Fibroblast of the aortic adventitia (primary cell): Measurements from ENCODE around the gene ATP5F1B. TPM values are rescaled to one million over a fixed set of nuclear protein-coding genes. Genes with fewer than 3 reads are reported as not detected.
A peak's percentile ranks its signal among the peaks of the same experiment; 100 is the strongest.

Source experiments
- DNase-seq: peaks from one replicate; pipeline ENCODE4 v3.0.0-alpha.2; 2010; ENCODE audit warnings: low read depth
- H3K4me3 ChIP-seq: 2 replicates; pipeline ENCODE4 v1.5.1; 2011; ENCODE audit warnings: low read depth, mild to moderate bottlenecking, control low read depth, low read length, moderate library complexity
- CTCF ChIP-seq: IDR thresholded peaks from 2 replicates; pipeline ENCODE4 v1.5.1; 2011; ENCODE audit warnings: mild to moderate bottlenecking, low read length, control low read depth, inconsistent platforms; ENCODE audit not compliant: insufficient read depth
- small RNA-seq: library from RNA; depleted of rRNA; stranded (forward); fragments of <200 nt; gene quantifications from one replicate; pipeline ENCODE3, GENCODE V24; 2012
- total RNA-seq: library from RNA; depleted of rRNA; stranded (reverse); fragments of >200 nt; gene quantifications from 2 replicates; pipeline ENCODE4 v1.2.3, GENCODE V29; 2012; ENCODE audit warnings: low replicate concordance

ATP5F1B gene
- total RNA-seq, 1 donor = 385 TPM

- no peak for DNase-seq
- no peak overlapping the region for H3K4me3 ChIP-seq
- no peak for TF ChIP-seq CTCF
These were observed 56.0 kb downstream of the ATP5F1B start for GRCh38 chr12:56589783-56590182.

Small RNAs within 50 kb of the gene (small RNA-seq; reads per million reads assigned to genes)
- gene RN7SL809P = not detected
- gene RNU6-343P = not detected
- gene SNORD59A = 5,644 reads per million, percentile 100 among the genes with 10 or more reads in this experiment

Other genes starting within 250 kb of the ATP5F1B start
- 1.6 and 15.9 TPM in 2 replicates for gene TIMELESS, start 196.6 kb downstream of the ATP5F1B start, total RNA-seq
- gene MIP, start 191.3 kb downstream of the ATP5F1B start, total RNA-seq = not detected in 2 replicates
- 2.3 and 3.0 TPM in 2 replicates for gene SPRYD4, start 177.4 kb downstream of the ATP5F1B start, total RNA-seq
- 0.36 TPM in 1 of 2 replicates, not detected in the other for gene GLS2, start 157.8 kb downstream of the ATP5F1B start, total RNA-seq
- gene RBMS2, start 124.2 kb downstream of the ATP5F1B start, total RNA-seq = 7.1 and 19.2 TPM in 2 replicates
- 35.0 and 53.4 TPM in 2 replicates for gene BAZ2A, start 15.7 kb downstream of the ATP5F1B start, total RNA-seq
- gene PTGES3, start 42.3 kb upstream of the ATP5F1B start, total RNA-seq = 51.7 and 129 TPM in 2 replicates
- 960 and 1,713 TPM in 2 replicates for gene NACA, start 79.3 kb upstream of the ATP5F1B start, total RNA-seq
- 4.3 and 38.0 TPM in 2 replicates for gene PRIM1, start 106.3 kb upstream of the ATP5F1B start, total RNA-seq
- 0.72 and 2.0 TPM in 2 replicates for gene HSD17B6, start 117.3 kb upstream of the ATP5F1B start, total RNA-seq